ENCODE measurements around the gene ALX1. TPM values are rescaled to one million over a fixed set of nuclear protein-coding genes. Genes with fewer than 3 reads are reported as not detected.

The ALX1 gene
- total and polyA plus RNA-seq, 12 donors = 0.03 TPM; not detected in 11

GRCh38 chr12:85257671-85258070 lies 22.3 kb upstream of the ALX1 start:
- Histone ChIP-seq H3K4me1 (no peaks in the 10 kb centered on the region), H3K27me3 (no peaks in the 10 kb centered on the region), H3K27ac (no peak overlapping the region), H3K9me3 (no peaks in the 10 kb centered on the region), H3K36me3 (no peaks in the 10 kb centered on the region), H3K4me3 (no peak overlapping the region)
- intact Hi-C loops (cut with DNase I) = no loop called here
- 91 to 92% methylated on average over 1 of the region's 1 CpG for WGBS, 2 donors
- TF ChIP-seq CTCF (IDR thresholded peaks at IDR 0.05) = no peak
- DNase-seq (no peak), ATAC-seq (no peak)

- TF ChIP-seq CTCF (IDR thresholded peaks at IDR 0.05) = no peak
- Histone ChIP-seq H3K36me3 (no peaks in the 10 kb centered on the region), H3K27ac (no peak overlapping the region), H3K27me3 (no peaks in the 10 kb centered on the region), H3K4me3 (no peak overlapping the region), H3K9me3 (peaks cover 0 to 3% (median 0%) of the 10 kb centered on the region in 11 donors), H3K4me1 (no peaks in the 10 kb centered on the region)
- 73 to 76% methylated on average over 2 of the region's 2 CpGs for WGBS, 2 donors
- ATAC-seq = no peak
- intact Hi-C loops (cut with DNase I) = no loop called here
- no peak for DNase-seq
Observed at GRCh38 chr12:85260447-85260846, 19.6 kb upstream of the ALX1 start.

- Histone ChIP-seq H3K36me3 (no peaks in the 10 kb centered on the region), H3K4me3 (no peak overlapping the region), H3K27ac (no peak overlapping the region), H3K27me3 (no peaks in the 10 kb centered on the region), H3K9me3 (peaks cover 0 to 3% (median 0%) of the 10 kb centered on the region in 11 donors), H3K4me1 (no peaks in the 10 kb centered on the region)
- TF ChIP-seq CTCF (IDR thresholded peaks at IDR 0.05) = no peak
- 58 to 59% methylated on average over 3 of the region's 3 CpGs for WGBS, 2 donors
- ATAC-seq = no peak
- no peak for DNase-seq
- intact Hi-C loops (cut with DNase I) = no loop called here
Observed at GRCh38 chr12:85260896-85261295, 19.1 kb upstream of the ALX1 start.

- H3K36me3 ChIP-seq = no peaks in the 10 kb centered on the region
- peaks cover 0 to 24% (median 9%) of the 10 kb centered on the region in 7 donors for H3K27me3 ChIP-seq
- intact Hi-C loops (cut with DNase I) = no loop called here
- peaks cover 0 to 3% (median 0%) of the 10 kb centered on the region in 11 donors for H3K9me3 ChIP-seq
- H3K4me3 ChIP-seq = no peak overlapping the region
- no peak for ATAC-seq
- 64 to 65% methylated on average over 4 of the region's 4 CpGs for WGBS, 2 donors
- no peaks in the 10 kb centered on the region for H3K4me1 ChIP-seq
- H3K27ac ChIP-seq = no peak overlapping the region
- no peak for DNase-seq
- TF ChIP-seq CTCF (IDR thresholded peaks at IDR 0.05) = no peak
Observed at GRCh38 chr12:85266356-85266755, 13.7 kb upstream of the ALX1 start.

All from heart right ventricle (tissue), 16 donors.